Pancreas (tissue), 10 donors: Measurements from ENCODE around the gene CACNA2D3. TPM values are rescaled to one million over a fixed set of nuclear protein-coding genes. Genes with fewer than 3 reads are reported as not detected.

ENCODE experiments used
- ATAC-seq, 4 donors: fragments of 200-7000 bp; cut with Tn5 transposase; one replicate each; pipeline versions ENCODE4 v1.8.0 to v1.9.1; 2020; ENCODE audit warnings: mild to moderate bottlenecking in 4 of 4, moderate library complexity in 4 of 4
- DNase-seq, 6 donors: peaks; one replicate each; pipeline ENCODE4 v3.0.0-alpha.2; 2020
- FAIRE-seq: peaks from 2 replicates; lab custom pipeline; 2012; peaks lifted over from hg19 to GRCh38; lab: Jason Lieb, UNC
- H3K27ac ChIP-seq, 4 donors: fragments of 200-600 bp; sonication (generic); 1 replicate in 3 of 4; 2 replicates in 1 of 4; pipeline versions ENCODE4 v1.5.0 to v1.8.0; 2020
- H3K27me3 ChIP-seq, 4 donors: fragments of 200-600 bp; one replicate each; pipeline ENCODE4 v1.8.0; 2021
- H3K36me3 ChIP-seq, 3 donors: fragments of 200-600 bp; sonication (generic) in 1 of 3; one replicate each; pipeline versions ENCODE4 v1.5.0 to v1.8.0; 2020 to 2021
- H3K4me1 ChIP-seq, 3 donors: fragments of 200-600 bp; one replicate each; pipeline ENCODE4 v1.8.0; 2021
- H3K4me3 ChIP-seq, 4 donors: fragments of 200-600 bp; sonication (generic) in 2 of 4; one replicate each; pipeline versions ENCODE4 v1.5.0 to v1.8.0; 2020 to 2021
- H3K9me3 ChIP-seq, 4 donors: fragments of 200-600 bp; one replicate each; pipeline ENCODE4 v1.8.0; 2021
- CTCF ChIP-seq, 4 donors: fragments of 200-600 bp; sonication (generic) in 3 of 4; IDR thresholded peaks; one replicate each; pipeline versions ENCODE4 v1.5.0 to v1.8.0; 2021; ENCODE audit warnings: antibody characterized with exemption in 4 of 4
- WGBS, 2 donors: extraction: QIAGEN DNeasy Blood & Tissue Kit; methylation state at CpG; one replicate each; pipeline ENCODE4 v1.1.7; 2013; 5-methylcytosine and 5-hydroxymethylcytosine counted together
- intact Hi-C, 3 donors: fragments of 100-400 bp; cut with DNase I; formaldehyde crosslinking; loops; one replicate each; pipeline versions ENCODE4 v1.11.1 to v1.14.2; 2022
- polyA plus RNA-seq, 2 donors: library from polyadenylated mRNA; stranded (reverse); fragments of 200-250 nt; gene quantifications; one replicate each; pipeline ENCODE4 v1.2.3, GENCODE V29; 2013
- total RNA-seq, 6 donors: library from RNA; stranded (reverse); fragmentation: NEBNext Ultra II Directional in 4 of 6; extraction: Animal tissue kit (Norgen Biotek cat#: 25700) in 4 of 6; gene quantifications; one replicate each; pipeline versions ENCODE4 v1.2.1 to v1.2.4, GENCODE V29; 2021 to 2023
- donor health status: healthy with polysubstance abuse.
- donor health status: DM: no; HTN: no; CAD: no; lungs with moderate emphysema.
- donor health status: DM: no; HTN: no; CAD: no.
- donor health status: control.
- donor health status: control.
- donor health status: Bipolar disorder and iron deficiency.
- donor health status: DM: yes; HTN: yes; CAD: no.
- donor health status: DM: no; HTN: no; CAD: no.
- donor health status: DM: no; HTN: no; CAD: no.
- donor health status: DM: yes; HTN: yes; CAD: no.

The CACNA2D3 gene
- total and polyA plus RNA-seq, 8 donors = 0.19 to 0.75 (median 0.37) TPM; not detected in 2

- no peaks in the 10 kb centered on the region for H3K4me1 ChIP-seq
- ATAC-seq = no peak
- no peak overlapping the region for H3K4me3 ChIP-seq
- no peaks in the 10 kb centered on the region for H3K9me3 ChIP-seq
- no peak overlapping the region for H3K27ac ChIP-seq
- intact Hi-C loops = loop anchor here in 2 of 3 donors (10.0 kb wide), 1 partner anchor 235 kb away; no protein-coding TSS in a partner anchor
- 59 to 62% methylated on average over 4 of the region's 4 CpGs for WGBS, 2 donors
- no peaks in the 10 kb centered on the region for H3K27me3 ChIP-seq
- H3K36me3 ChIP-seq = no peaks in the 10 kb centered on the region
- TF ChIP-seq CTCF (IDR thresholded peaks at IDR 0.05) = no peak
- DNase-seq = no peak
- FAIRE-seq = no peak
These were observed 17.3 kb downstream of the CACNA2D3 start for GRCh38 chr3:54139630-54140029.

- ATAC-seq (no peak), DNase-seq (no peak), FAIRE-seq (no peak)
- Histone ChIP-seq H3K27me3 (no peaks in the 10 kb centered on the region), H3K27ac (no peak overlapping the region), H3K4me3 (no peak overlapping the region), H3K9me3 (no peaks in the 10 kb centered on the region), H3K4me1 (no peaks in the 10 kb centered on the region), H3K36me3 (no peaks in the 10 kb centered on the region)
- TF ChIP-seq CTCF (IDR thresholded peaks at IDR 0.05) = no peak
- WGBS, 2 donors = 79 to 84% methylated on average over 2 of the region's 2 CpGs
- intact Hi-C loops = loop anchor here in 2 of 3 donors (10.0 kb wide), 1 partner anchor 231 kb away; no protein-coding TSS in a partner anchor
These were observed 21.9 kb downstream of the CACNA2D3 start for GRCh38 chr3:54144284-54144683.

GRCh38 chr3:54146506-54147239 lies 24.3 kb downstream of the CACNA2D3 start:
- TF ChIP-seq CTCF (IDR thresholded peaks at IDR 0.05) = peak in 3 of 4 donors; percentile 45 to 58 (median 57)
- H3K9me3 ChIP-seq = no peaks in the 10 kb centered on the region
- H3K4me1 ChIP-seq = no peaks in the 10 kb centered on the region
- no peak overlapping the region for H3K27ac ChIP-seq
- peak; percentile 55 to 98 (median 96) for ATAC-seq
- intact Hi-C loops = loop anchor here in 2 of 3 donors (10.0 kb wide), 1 partner anchor 228 kb away; no protein-coding TSS in a partner anchor
- no peak overlapping the region for H3K4me3 ChIP-seq
- 11 to 12% methylated on average over 14 of the region's 14 CpGs for WGBS, 2 donors
- FAIRE-seq = no peak
- peak; percentile 22 to 85 (median 59) for DNase-seq
- no peaks in the 10 kb centered on the region for H3K36me3 ChIP-seq
- no peaks in the 10 kb centered on the region for H3K27me3 ChIP-seq

- intact Hi-C loops = no loop called here
- no peak for FAIRE-seq
These were observed 28.6 kb downstream of the CACNA2D3 start for GRCh38 chr3:54150864-54151467.

More at GRCh38 chr3:54150864-54151467, 28.6 kb downstream of the CACNA2D3 start:
- no peaks in the 10 kb centered on the region for H3K27me3 ChIP-seq
- H3K9me3 ChIP-seq = no peaks in the 10 kb centered on the region
- no peak overlapping the region for H3K4me3 ChIP-seq
- H3K4me1 ChIP-seq = no peaks in the 10 kb centered on the region
- no peak for DNase-seq
- no peak for ATAC-seq
- WGBS, 2 donors = 64 to 78% methylated on average over 3 of the region's 3 CpGs
- H3K36me3 ChIP-seq = no peaks in the 10 kb centered on the region
- TF ChIP-seq CTCF (IDR thresholded peaks at IDR 0.05) = no peak
- H3K27ac ChIP-seq = no peak overlapping the region
